ENCODE measurements around the gene SNX24. TPM values are rescaled to one million over a fixed set of nuclear protein-coding genes. Genes with fewer than 3 reads are reported as not detected.

Gene SNX24
- total and polyA plus RNA-seq, 2 of the 4 experiments (the other 2 are of a cell fraction): 13.8 to 15.0 TPM

DNA sequence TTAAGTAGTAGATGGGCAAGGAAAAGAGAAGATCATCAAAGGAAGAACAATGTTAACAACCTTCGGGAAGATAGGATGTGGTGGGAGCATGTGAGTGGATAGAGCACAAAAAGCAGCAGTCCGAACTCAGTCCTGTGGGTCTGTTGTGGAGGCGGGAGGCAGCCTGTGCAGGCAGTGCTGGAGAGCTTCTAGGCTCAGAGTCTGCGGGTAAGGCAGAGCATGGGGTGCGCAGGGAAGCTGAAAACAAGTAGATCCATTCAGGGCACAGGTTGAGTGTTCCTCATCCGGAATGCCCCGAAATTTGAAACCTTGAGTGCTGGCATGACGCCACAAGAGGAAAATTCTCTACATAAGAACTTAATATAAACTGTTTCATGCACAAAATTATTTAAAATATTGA lies 106.2 kb downstream of the SNX24 start:
- Histone ChIP-seq H3K4me1 (ENCODE audit: control insufficient read depth, insufficient read depth, low read length) (no peaks in the 10 kb centered on the region), H3K27me3 (ENCODE audit: control insufficient read depth, insufficient read depth, low read length) (no peaks in the 10 kb centered on the region), H3K18ac (ENCODE audit: low read depth, low read length) (no peak overlapping the region), H2BK120ac (ENCODE audit: low read depth, low read length) (no peak overlapping the region), H3K56ac (ENCODE audit: extremely low read depth, insufficient read depth, low read length) (no peak overlapping the region), H2BK15ac (ENCODE audit: low read depth, low read length) (no peak overlapping the region), H3K4me3 (ENCODE audit: insufficient read depth, low read depth, low read length) (no peak overlapping the region), H2BK20ac (ENCODE audit: low read depth, low read length) (no peak overlapping the region), H3K9me3 (ENCODE audit: control insufficient read depth, insufficient read depth, low read length) (no peaks in the 10 kb centered on the region), H4K8ac (ENCODE audit: low read depth in 2 of 2, low read length in 2 of 2) (no peak overlapping the region), H3K36me3 (ENCODE audit: control insufficient read depth, insufficient read depth, low read length) (peaks cover 3% of the 10 kb centered on the region; the same call in 1 of the 2 replicates), H2AFZ (replicated peaks; ENCODE audit: low read length, poor library complexity) (peak overlapping the region; percentile 71), H3K23ac (ENCODE audit: low read depth, low read length) (no peak overlapping the region), H3K9ac (ENCODE audit: low read depth, low read length) (no peak overlapping the region), H2AK5ac (ENCODE audit: low read depth, low read length) (no peak overlapping the region), H3K27ac (ENCODE audit: insufficient read depth, low read length) (no peak overlapping the region), H3K9me1 (ENCODE audit: insufficient read depth, low read length) (0 out of 2 replicates have a peak, but pooled peaks cover 4% of the 10 kb centered on the region), H3K4me2 (ENCODE audit: low read depth, low read length) (no peak overlapping the region), H3K4ac (ENCODE audit: low read depth, low read length) (no peak overlapping the region), H4K20me1 (ENCODE audit: insufficient read depth, low read length) (no peaks in the 10 kb centered on the region), H2BK5ac (ENCODE audit: low read depth, low read length, poor library complexity, severe bottlenecking) (no peak overlapping the region), H3K14ac (replicated peaks; ENCODE audit: low read depth, low read length) (no peak overlapping the region), H3K79me1 (ENCODE audit: low read depth in 1 of 2, low read length in 2 of 2) (no peaks in the 10 kb centered on the region; a peak in 1 of 4 replicates), H4K91ac (ENCODE audit: insufficient read depth, low read depth, low read length) (no peak overlapping the region), H4K5ac (ENCODE audit: low read depth, low read length) (no peak overlapping the region), H2AK9ac (replicated peaks; ENCODE audit: low read depth, low read length, poor library complexity) (no peak overlapping the region)
- TF ChIP-seq MAZ (IDR thresholded peaks at IDR 0.05; ENCODE audit: borderline replicate concordance, low read depth, low read length): no peak
- no peak for TF ChIP-seq RCOR1 (IDR thresholded peaks at IDR 0.05; ENCODE audit: insufficient replicate concordance, low read length)
- TF ChIP-seq POLR2A (IDR thresholded peaks at IDR 0.05; ENCODE audit: low read depth, low read length): no peak
- TF ChIP-seq, protein P1, sequence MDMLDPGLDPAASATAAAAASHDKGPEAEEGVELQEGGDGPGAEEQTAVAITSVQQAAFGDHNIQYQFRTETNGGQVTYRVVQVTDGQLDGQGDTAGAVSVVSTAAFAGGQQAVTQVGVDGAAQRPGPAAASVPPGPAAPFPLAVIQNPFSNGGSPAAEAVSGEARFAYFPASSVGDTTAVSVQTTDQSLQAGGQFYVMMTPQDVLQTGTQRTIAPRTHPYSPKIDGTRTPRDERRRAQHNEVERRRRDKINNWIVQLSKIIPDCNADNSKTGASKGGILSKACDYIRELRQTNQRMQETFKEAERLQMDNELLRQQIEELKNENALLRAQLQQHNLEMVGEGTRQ (IDR thresholded peaks at IDR 0.05; ENCODE audit: low read depth, low read length): no peak
- TF ChIP-seq RFX5 (IDR thresholded peaks at IDR 0.05; ENCODE audit: low read depth, low read length): no peak
- TF ChIP-seq SMC3 (IDR thresholded peaks at IDR 0.05; ENCODE audit: low read depth, low read length): no peak
- TF ChIP-seq MAFK (IDR thresholded peaks at IDR 0.05; ENCODE audit: low read depth, low read length): no peak
- no peak for TF ChIP-seq MXI1 (IDR thresholded peaks at IDR 0.05; ENCODE audit: borderline replicate concordance, low read depth, low read length)
- TF ChIP-seq FOS (IDR thresholded peaks at IDR 0.05; ENCODE audit: low read depth, low read length): no peak
- TF ChIP-seq CHD1 (IDR thresholded peaks at IDR 0.05; ENCODE audit: low read depth, low read length): no peak
- no peak for TF ChIP-seq CEBPB (IDR thresholded peaks at IDR 0.05; ENCODE audit: low read depth, low read length)
- TF ChIP-seq BHLHE40 (IDR thresholded peaks at IDR 0.05; ENCODE audit: low read depth, low read length): no peak
- no peak for TF ChIP-seq CTCF (conservative IDR thresholded peaks at IDR 0.05; ENCODE audit: low read depth, low read length)
- TF ChIP-seq ELK1 (IDR thresholded peaks at IDR 0.05; ENCODE audit: borderline replicate concordance, low read depth, low read length): no peak
- TF ChIP-seq RAD21 (IDR thresholded peaks at IDR 0.05; ENCODE audit: low read length): no peak
- no peak for TF ChIP-seq NFE2L2 (IDR thresholded peaks at IDR 0.05; ENCODE audit: low read depth, low read length)
- intact Hi-C loops (cut with micrococcal nuclease): no loop called here
- WGBS, 2 experiments (ENCODE audit: extremely low coverage in 2 of 2, insufficient read length in 1 of 2): 78% methylated on average over 3 of the region's 8 CpGs; no CpG with 5 or more reads in 1 of the 2 experiments
- ATAC-seq (ENCODE audit: low read depth) (peak; percentile 24; the same call in 1 of the 2 replicates), DNase-seq (peak; percentile 4)
- CTCF ChIA-PET: no interaction called here
- in situ Hi-C loops (cut with MboI; ENCODE audit: low sequenced_read_pairs): no loop called here
- dilution Hi-C loops (cut with HindIII; ENCODE audit: low sequenced_read_pairs, unreplicated experiment): no loop called here
- POLR2A ChIA-PET (ENCODE audit: unreplicated experiment): no interaction called here
- no TSS peak for BruUV-seq (replicated peaks)
